ENCODE results near the gene C1orf226.
"Not testable (repeated sequence)": the region's sequence is repeated elsewhere in the genome, so short reads cannot be mapped to it uniquely, and the experiment has no call there.

The C1orf226 gene

GRCh38 chr1:162416215-162416614 lies 34.7 kb downstream of the C1orf226 start:
- no peak for DNase-seq

DNA sequence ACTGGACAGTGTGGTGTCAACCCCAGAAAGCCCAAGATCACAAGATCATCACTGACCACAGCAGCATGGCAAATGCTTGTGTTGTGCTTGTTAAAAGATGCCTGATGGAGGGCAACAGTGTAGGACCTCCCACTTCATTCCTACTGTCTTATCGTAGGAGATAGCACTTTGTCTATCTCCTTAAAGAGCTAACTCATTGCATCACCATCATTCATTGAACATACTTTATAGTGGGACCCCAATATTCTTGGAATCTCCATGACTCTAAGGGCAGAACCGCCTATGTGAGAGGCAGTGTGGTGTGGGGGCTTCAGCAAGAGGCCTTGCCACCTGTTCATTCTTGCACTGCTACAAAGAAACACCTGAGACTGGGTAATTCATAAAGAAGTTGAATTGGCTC lies 35.4 kb downstream of the C1orf226 start:
- DNase-seq: no peak

- no peak for DNase-seq
Measured at GRCh38 chr1:162417650-162418049, 36.1 kb downstream of the C1orf226 start.

GRCh38 chr1:162418584-162418983 lies 37.1 kb downstream of the C1orf226 start:
- DNase-seq: not testable (repeated sequence)

DNA sequence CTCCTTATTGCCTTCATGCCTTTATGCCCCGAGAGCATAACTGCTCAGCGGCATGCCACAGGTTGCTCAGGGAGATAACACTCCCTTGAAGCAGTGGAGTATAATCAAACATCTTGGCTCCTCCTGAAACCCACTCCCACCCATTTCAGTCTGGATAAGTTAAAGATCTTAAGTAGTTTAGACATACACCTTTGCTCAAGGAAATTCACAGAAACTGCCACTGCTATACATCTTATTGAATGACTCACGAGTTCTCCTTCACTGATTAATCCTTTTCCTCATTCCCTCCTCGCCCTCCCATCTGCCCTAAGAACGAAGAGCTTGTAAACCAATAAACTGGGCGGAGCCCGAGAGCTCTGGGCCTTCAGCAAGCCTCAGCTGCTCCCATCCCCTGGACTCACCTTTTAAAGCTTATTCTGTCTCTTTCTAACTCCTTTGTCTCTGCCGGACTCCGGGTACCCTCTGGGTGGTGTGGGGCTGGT lies 38.0 kb downstream of the C1orf226 start:
- not testable (repeated sequence) for DNase-seq

GRCh38 chr1:162420120-162420519 lies 38.6 kb downstream of the C1orf226 start:
- no peak for DNase-seq

DNA sequence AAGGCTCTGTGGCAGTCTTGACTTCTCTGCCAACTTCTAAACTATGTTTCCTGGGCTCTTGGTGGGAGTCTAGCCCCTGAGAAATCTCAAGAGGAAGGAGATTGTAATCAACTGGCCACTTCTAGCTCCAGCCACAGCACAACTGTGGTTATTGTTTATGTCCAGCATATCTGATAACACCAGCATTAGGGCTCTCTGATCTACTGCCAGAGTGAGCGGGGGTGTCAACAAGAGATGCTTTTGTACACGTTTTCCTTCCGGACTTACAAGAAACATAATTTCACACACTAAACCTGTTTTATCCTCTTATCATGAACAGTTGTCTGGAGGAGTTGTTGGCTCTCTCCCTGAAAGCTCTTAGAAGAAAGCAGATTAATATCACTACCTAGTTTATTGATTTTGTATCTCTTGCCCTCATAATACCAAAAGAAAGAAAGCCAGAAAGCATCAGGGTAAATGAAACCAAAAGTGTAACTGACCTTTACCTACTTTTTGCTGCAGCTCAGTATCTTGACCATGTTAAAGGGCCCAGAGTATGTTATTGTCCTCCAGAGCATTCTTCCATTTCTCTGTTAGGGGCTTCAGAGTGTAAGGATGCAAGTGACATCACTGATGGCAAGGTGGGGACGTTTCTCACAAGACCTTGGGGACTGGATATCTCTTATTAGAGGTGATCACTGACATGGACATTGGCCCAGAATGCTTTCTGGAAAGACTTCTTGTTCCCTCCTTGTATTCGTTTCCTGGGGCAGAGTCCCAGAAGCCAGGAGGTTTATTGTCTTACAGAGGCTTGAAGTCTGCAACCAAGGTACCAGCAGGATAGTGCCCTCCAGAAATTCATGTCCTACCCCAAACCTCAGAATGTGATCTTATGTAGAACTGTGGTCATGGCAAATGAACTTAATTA lies 40.0 kb downstream of the C1orf226 start:
- DNase-seq: no peak

- no peak for DNase-seq
Measured at GRCh38 chr1:162422662-162423375, 41.3 kb downstream of the C1orf226 start.

DNA sequence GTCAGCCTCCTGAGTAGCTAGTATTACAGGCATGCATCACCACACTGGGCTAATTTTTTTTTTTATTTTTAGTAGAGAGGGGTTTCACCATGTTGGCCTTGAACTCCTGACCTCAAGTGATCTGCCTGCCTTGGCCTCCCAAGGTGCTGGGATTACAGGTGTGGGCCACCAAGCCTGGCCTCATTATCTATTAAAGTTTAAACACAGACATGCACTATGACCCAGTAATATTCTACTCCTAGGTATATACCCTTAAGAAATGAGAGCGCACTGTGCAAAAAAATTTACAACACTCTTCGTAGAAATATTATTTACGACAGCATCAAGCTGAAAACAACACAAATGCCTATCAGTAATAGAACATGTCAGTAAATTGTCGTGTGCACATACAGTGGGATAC lies 49.1 kb downstream of the C1orf226 start:
- DNase-seq: no peak

DNA sequence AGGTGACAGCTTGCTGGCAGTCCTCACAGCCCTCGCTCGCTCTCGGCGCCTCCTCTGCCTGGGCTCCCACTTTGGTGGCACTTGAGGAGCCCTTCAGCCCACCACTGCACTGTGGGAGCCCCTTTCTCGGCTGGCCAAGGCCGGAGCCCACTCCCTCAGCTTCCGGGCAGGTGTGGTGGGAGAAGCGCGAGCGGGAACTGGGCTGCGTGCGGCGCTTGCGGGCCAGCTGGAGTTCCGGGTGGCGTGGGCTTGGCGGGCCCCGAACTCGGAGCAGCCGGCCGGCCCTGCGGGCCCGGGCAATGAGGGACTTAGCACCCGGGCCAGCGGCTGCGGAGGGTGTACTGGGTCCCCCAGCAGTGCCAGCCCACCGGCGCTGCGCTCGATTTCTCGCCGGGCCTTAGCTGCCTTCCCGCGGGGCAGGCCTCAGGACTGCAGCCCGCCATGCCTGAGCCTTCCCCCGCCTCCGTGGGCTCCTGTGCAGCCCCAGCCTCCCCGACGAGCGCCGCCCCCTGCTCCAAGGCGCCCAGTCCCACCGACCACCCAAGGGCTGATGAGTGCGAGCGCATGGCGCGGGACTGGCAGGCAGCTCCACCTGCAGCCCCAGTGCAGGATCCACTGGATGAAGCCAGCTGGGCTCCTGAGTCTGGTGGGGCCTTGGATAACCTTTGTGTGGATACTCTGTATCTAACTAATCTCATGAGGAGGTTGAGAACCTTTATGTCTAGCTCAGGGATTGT lies 51.6 kb downstream of the C1orf226 start:
- not testable (repeated sequence) for DNase-seq

Measured in stimulated activated CD4-positive, alpha-beta T cell treated with anti-CD3 and anti-CD28 coated beads, Interleukin-1b, Interleukin-23, amount 100 ng/mL, for 48 hours (primary cell).